ENCODE data around the gene SPATA2L.
"Not testable (repeated sequence)": the region's sequence is repeated elsewhere in the genome, so short reads cannot be mapped to it uniquely, and the experiment has no call there.

The SPATA2L gene

DNA sequence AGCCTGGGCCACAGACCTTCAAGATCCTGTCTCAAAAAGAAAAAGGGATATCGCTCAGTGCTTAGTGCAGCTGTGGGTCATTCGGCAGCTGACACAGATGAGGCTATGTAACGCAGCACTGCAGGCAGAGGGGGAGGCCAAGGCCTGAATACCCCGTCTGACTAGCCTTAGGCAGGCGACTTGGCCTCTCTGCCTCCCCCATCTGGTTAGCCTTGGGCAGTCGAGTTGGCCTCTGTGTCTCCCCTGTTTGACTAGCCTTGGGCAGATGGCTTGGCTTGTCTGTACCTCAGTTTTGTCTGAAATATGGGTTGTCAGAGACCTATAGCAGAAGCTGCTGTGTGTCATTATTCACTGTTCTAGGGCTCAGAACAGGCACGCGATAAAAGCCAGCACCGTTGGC, 33.9 kb downstream of the SPATA2L start:
- DNase-seq = no peak
- intact Hi-C loops (cut with DNase I) = no loop called here

DNA sequence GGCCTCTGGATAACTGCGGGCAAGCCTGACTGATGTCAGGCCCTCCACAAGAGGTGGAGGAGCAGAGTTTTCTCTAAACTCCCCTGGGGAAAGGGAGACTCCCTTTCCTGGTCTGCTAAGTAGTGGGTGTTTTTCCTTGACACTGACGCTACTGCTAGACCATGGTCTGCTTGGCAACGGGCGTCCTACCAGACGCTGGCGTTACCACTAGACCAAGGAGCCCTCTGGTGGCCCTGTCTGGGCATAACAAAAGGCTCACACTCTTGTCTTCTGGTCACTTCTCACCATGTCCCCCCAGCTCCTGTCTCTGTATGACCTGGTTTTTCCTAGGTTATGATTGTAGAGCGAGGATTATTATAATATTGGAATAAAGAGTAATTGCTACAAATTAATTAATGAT, 34.5 kb downstream of the SPATA2L start:
- DNase-seq = peak in 7 of 10 donors; percentile 33 to 93 (median 54)

DNA sequence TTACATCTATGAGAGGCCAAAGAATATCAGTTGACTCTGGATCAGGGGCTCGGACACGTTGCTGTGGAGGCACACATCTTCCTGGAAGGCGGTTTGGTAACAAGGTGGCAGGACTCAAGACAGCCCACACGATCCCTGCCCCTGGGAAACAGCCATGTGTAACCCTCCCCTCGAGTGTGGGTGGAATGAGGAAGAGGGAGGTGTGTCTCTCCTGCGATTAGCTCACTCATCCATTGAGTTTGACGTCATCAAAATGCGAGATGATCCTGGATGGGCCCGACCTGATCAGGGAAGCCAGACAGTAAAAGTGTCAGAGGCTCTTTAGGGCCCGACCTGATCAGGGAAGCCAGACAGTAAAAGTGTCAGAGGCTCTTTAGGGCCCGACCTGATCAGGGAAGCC, 37.3 kb downstream of the SPATA2L start:
- intact Hi-C loops (cut with DNase I); DNase-seq: not testable (repeated sequence)

More for the DNA sequence above, 34.5 kb downstream of the SPATA2L start:
- intact Hi-C loops (cut with DNase I) = not testable (repeated sequence)

DNA sequence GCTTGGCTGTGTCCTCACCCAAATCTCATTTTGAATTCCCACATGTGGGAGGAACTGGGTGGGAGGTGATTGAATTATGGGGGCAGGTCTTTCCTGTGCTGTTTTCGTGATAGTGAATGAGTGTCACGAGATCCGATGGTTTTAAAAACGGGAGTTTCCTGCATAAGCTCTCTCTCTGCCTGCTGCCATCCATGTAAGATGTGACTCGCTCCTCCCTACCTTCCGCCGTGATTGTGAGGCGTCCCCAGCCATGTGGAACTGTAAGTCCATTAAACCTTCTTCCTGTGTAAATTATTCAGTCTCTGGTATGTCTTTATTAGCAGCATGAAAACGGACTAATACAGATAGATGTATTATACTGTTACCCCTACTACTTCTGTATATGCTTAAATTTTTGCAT, 40.3 kb downstream of the SPATA2L start:
- intact Hi-C loops (cut with DNase I) = no loop called here

DNA sequence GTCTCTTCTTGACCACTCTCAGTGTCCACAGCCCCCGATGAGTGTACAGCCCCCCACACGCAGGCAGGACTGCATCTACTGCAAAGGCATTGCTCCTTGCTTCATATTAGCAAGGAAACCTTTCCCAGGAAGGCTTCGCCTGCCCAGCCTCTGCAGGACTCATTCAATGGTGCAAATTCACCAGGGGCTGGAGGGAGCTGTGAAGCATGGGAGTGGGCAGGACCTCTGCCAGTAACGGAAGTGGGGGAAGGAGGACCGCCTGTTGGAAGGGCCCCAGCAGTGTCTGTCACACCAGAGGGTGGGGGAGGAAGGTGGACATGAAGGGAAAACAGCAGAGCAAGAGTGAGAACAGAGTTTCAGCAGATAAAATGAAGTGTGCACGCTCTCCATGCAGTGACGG, 41.4 kb downstream of the SPATA2L start:
- DNase-seq = no peak
- intact Hi-C loops (cut with DNase I) = no loop called here

More for the DNA sequence above, 40.3 kb downstream of the SPATA2L start:
- no peak for DNase-seq

DNA sequence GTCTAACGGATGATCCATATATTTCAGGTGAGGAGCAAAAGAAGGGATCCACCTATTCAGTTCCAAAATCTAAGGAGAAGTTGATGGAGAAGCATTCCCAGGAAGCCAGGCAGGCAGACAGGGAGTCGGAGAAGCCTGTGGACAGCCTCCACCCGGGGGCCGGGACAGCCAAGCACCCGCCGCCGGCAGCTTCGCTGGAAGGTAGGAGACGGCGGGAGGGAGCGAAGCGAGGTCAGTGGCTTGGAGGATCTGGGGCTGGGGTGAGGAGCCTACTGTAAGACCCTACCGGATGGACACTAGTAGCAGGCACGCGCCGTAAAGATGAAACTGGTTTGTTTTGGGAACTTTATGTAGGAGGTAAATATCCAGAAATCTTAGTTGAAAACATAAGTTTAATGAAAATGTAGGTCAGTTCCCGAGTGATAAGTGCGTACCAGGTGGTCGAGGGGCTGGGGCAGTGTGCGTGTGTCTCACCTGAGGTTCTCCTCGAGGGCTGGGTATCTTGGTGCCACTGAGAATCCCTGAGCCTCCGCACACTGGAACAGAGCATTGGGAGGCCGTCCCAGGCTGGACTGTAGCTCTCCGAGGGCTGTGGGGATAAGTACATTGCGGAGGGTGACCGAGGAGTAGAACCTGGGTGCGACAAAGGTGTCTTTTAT, 43.2 kb downstream of the SPATA2L start:
- peak in 2 of 10 donors; percentile 78 to 85 for DNase-seq
- intact Hi-C loops (cut with DNase I) = loop anchor here (5.0 kb wide), 1 partner anchor 416 kb away; no protein-coding TSS in a partner anchor

DNA sequence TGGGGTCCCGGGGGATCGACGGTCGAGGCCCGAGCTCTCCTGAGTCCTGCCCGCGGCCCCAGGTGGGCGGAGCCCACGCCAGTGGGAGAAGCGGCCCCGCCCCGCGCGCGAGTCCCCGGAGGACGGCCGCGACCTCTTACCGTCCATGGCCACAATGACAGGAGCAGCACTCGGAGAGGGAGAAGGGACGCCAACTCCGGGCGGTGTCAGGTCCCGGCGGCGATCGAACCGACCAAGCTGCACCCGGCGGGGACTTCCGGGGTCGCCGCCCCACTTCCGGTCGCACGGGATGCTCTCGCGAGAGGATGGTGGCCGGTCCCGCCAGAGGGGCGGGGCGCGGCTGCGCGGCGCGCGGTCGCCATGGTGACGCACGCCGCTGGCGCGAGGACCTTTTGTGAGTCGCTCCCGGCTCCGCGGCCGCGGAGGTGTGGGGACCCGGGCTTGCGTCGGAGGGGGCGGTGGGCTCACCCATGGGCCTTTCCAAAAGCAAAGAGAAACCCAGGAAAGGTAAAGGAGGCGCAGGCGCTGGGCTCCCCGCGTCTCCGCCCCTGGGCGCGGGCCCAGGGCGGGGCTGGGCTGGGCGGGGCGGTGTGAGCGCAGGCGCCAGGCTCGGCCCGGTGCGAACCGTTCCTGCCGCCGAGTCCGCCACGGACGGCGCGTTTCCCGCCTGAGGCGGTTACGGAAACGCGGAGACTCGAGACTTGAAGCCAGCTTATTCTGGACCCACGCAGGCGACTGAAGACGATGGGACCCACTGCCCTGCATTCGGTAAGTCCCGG, 43.9 kb downstream of the SPATA2L start, which contains the start of the genes CHMP1A and SPATA33:
Gene CHMP1A, minus strand, starts transcription at position 267 of the 779 bp plus-strand sequence. Its CDS starts 120 bp downstream, at position 147.
Gene SPATA33, plus strand, starts transcription at position 395 of the 779 bp plus-strand sequence. Its CDS starts 76 bp downstream, at position 471.
- intact Hi-C loops (cut with DNase I) = loop anchor here (5.0 kb wide), 1 partner anchor 415 kb away; no protein-coding TSS in a partner anchor
- peak; percentile 84 to 99 (median 92) for DNase-seq

DNA sequence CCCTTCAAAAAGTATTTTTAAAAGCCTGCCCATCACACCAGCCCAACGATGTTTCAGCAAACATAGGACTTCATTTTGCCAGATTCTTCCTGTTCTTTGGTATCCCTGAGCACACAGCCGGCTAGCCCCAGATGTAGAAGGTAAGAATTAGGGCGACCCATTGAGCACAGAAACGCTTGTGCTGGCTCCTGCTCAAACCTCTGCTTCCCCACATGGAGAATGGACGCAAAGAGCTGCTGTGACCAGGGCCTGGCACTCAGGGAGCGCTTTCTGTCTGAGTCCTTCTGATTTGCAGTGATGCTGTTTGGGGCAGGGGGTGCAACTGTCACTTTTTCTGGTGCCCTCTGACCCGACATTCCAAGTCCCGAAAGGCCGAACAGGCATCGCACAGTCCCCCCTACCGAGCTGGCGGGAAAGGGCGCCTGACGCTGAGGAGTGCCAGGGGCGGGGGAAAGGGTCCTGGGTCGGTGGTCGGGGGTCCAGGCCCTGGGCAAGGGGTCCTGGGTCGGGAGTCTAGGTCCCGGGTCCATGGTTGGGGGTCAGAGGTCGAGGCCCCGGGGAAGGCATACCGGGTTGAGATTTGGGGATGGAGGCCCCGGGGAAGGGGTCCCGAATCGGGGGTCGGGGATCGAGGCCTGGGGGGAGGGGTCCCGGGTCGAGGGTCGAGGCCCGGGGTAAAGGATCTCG, 44.9 kb downstream of the SPATA2L start:
- intact Hi-C loops (cut with DNase I) = loop anchor here (5.0 kb wide), 1 partner anchor 414 kb away; no protein-coding TSS in a partner anchor
- DNase-seq = peak in 2 of 10 donors; percentile 76 to 82

DNA sequence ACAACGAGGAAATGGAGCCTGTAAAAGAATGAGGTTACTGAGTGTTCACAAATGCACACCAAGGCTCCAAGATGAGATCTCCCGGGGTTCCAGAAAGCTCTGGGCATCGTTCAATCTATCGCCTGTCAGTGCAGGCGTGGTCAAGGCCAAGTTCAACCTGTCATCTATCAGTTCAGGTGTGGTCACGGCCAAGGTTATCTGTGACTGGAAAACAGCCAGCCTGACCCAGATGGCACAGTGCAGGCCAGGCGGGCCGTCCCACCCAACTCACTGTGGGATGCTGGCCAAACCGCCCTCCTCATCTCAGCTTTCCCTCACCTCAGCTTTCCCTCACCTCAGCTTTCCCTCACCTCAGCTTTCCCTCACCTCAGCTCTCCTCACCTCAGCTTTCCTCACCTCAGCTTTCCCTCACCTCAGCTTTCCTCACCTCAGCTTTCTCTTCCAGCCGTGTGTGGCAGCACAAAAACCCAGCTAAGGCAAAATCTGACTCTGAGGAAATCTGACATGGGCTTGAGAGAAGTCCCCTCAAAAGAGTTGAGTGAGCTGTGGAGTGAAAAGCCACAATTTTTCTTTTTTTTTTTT, 46.4 kb downstream of the SPATA2L start:
- intact Hi-C loops (cut with DNase I) = loop anchor here (5.0 kb wide), 1 partner anchor 413 kb away; no protein-coding TSS in a partner anchor
- DNase-seq = no peak

DNA sequence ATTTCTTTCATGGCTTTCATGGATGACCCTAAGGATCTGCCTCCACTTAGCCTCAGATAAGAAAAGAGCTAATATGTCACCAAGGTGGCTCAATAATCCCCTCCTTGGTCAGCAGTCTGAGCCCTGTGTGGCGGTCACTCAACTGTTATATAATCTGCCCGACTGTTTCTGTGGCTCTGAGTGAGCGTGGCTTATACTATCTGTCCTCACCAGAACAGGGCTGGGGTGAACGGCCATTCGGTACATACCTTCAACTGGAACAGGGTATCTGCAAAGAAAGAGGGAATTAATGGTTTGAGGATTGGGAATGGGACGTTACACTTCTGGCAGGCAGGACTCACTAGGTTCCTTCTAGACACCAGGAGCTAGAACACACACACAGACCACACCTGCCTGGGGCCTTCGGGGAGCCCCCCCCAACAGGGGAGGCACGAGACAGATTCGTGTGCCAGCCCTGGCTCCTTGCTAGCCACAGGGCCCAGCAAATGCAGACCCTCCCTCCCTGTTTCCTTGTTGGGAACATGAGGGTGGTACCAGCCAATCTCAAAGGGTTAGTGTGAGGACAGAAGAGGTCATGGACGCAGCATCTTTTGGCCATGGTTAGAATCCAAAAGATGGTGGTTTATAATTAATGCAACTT, 47.7 kb downstream of the SPATA2L start:
- DNase-seq = no peak
- intact Hi-C loops (cut with DNase I) = no loop called here

DNA sequence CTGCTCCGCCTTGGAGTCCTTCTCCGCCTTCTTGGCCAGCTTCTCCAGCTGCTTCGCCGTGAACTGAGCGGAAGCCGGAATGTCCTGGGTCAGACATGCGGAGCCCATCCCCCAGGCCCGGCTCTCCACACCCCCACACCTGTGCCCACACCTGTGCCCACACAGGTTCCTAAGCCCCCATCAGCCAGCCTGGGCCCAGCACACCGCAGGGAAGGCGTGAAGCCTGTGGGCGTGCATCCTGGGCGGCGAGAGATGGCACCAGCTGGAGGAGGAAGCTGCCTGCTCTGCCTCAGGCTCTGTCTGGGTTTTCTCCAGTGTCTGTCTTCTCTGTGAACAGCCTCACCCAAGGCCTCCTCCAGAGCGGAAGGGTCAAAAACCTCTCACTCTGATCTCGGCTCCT, 49.9 kb downstream of the SPATA2L start:
- intact Hi-C loops (cut with DNase I) = no loop called here
- DNase-seq = peak in 7 of 10 donors; percentile 28 to 92 (median 49)

DNA sequence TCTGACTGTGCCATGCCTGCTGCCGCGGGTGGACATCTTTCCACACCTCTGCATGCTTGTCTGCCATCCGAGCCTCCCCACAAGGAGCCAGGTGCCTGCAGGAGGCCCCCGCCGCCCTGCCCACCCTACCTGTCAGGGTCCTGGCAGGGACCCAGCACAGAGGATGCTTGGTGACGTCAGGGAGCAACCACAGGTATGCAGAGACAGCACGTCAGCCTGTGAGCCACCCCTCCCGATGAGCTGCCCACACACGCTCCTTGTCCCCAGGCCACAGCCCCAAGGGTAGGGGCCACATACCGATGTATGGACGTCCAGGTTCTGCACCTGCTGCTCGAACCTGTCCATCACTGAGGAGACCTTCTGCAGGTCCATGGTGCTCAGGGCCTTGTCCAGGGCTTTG, 54.6 kb downstream of the SPATA2L start:
- intact Hi-C loops (cut with DNase I) = loop anchor here (10.0 kb wide), 1 partner anchor 82 kb away; the partner anchor contains the start of gene RPL13
- DNase-seq = no peak

Measured in posterior cingulate gyrus (tissue), 11 donors.